GM23338 (cell line): ENCODE data around the gene COLEC12. TPM values are rescaled to one million over a fixed set of nuclear protein-coding genes. Genes with fewer than 3 reads are reported as not detected.

Source experiments
- ATAC-seq: fragments of 200-7000 bp; cut with Tn5 transposase; 3 replicates; pipeline ENCODE4 v1.9.1; 2020
- DNase-seq: peaks from one replicate; pipeline ENCODE4 v3.0.0-alpha.2; 2015; ENCODE audit warnings: low spot score
- H2AFZ ChIP-seq: fragments of 200-600 bp; sonication (generic); 2 replicates; pipeline ENCODE4 v1.8.0; 2016; ENCODE audit warnings: antibody characterized with exemption, mild to moderate bottlenecking, moderate library complexity
- H3F3A ChIP-seq: fragments of 200-600 bp; sonication (generic); replicated peaks from 2 replicates; pipeline ENCODE4 v1.8.0; 2017; ENCODE audit warnings: antibody characterized with exemption, mixed run types, low read depth
- H3K27ac ChIP-seq: fragments of 200-600 bp; sonication (generic); 2 replicates; pipeline ENCODE4 v1.6.1; 2016; ENCODE audit warnings: low read depth
- H3K27me3 ChIP-seq: fragments of 200-600 bp; sonication (generic); 2 replicates; pipeline ENCODE4 v1.8.0; 2016; ENCODE audit warnings: mild to moderate bottlenecking, mixed run types, moderate library complexity; ENCODE audit not compliant: insufficient read depth
- H3K36me3 ChIP-seq: fragments of 200-600 bp; sonication (generic); 2 replicates; pipeline ENCODE4 v1.8.0; 2016; ENCODE audit warnings: mild to moderate bottlenecking; ENCODE audit not compliant: insufficient read depth
- H3K4me1 ChIP-seq: fragments of 200-600 bp; sonication (generic); 2 replicates; pipeline ENCODE4 v1.8.0; 2016; ENCODE audit warnings: mild to moderate bottlenecking, moderate library complexity; ENCODE audit not compliant: insufficient read depth
- H3K4me2 ChIP-seq: fragments of 200-600 bp; sonication (generic); 2 replicates; pipeline ENCODE4 v1.7.1; 2017; ENCODE audit warnings: mixed run types
- H3K4me3 ChIP-seq: fragments of 200-600 bp; sonication (generic); 2 replicates; pipeline ENCODE4 v1.6.1; 2016; ENCODE audit warnings: mixed run types
- H3K79me2 ChIP-seq: fragments of 200-600 bp; sonication (generic); replicated peaks from 2 replicates; pipeline ENCODE4 v1.8.0; 2017; ENCODE audit warnings: mild to moderate bottlenecking; ENCODE audit not compliant: insufficient read depth
- H3K9me2 ChIP-seq: fragments of 200-600 bp; sonication (generic); 2 replicates; pipeline ENCODE4 v1.8.0; 2017; ENCODE audit not compliant: insufficient read depth
- H4K20me1 ChIP-seq: fragments of 200-600 bp; sonication (generic); replicated peaks from 2 replicates; pipeline ENCODE4 v1.8.0; 2017; ENCODE audit warnings: mild to moderate bottlenecking; ENCODE audit not compliant: insufficient read depth
- H3K27ac Mint-ChIP-seq: 2 replicates; pipeline ENCODE4 v1.8.0; 2020; ENCODE audit warnings: inconsistent platforms, mild to moderate bottlenecking, moderate library complexity, mixed read lengths
- H3K27me3 Mint-ChIP-seq: 3 replicates; pipeline ENCODE4 v1.8.0; 2022; ENCODE audit warnings: low read depth, mild to moderate bottlenecking, moderate library complexity, mixed read lengths, inconsistent platforms; ENCODE audit not compliant: insufficient read depth, poor library complexity
- H3K36me3 Mint-ChIP-seq: 3 replicates; pipeline ENCODE4 v1.8.0; 2021; ENCODE audit warnings: low read depth, mild to moderate bottlenecking, inconsistent platforms, moderate library complexity, mixed read lengths
- H3K4me1 Mint-ChIP-seq: 3 replicates; pipeline ENCODE4 v1.8.0; 2020; ENCODE audit warnings: mild to moderate bottlenecking, inconsistent platforms, mixed read lengths
- H3K4me3 Mint-ChIP-seq: 3 replicates; pipeline ENCODE4 v1.8.0; 2021; ENCODE audit warnings: moderate library complexity, mild to moderate bottlenecking, inconsistent platforms, mixed read lengths
- H3K9me3 Mint-ChIP-seq: 3 replicates; pipeline ENCODE4 v1.8.0; 2020; ENCODE audit warnings: moderate library complexity, mild to moderate bottlenecking, inconsistent platforms, mixed read lengths
- CREB1 ChIP-seq: fragments of 250-450 bp; sonication (Bioruptor Pico); IDR thresholded peaks from 2 replicates; pipeline ENCODE4 v1.5.0; 2020; ENCODE audit warnings: low read depth, mild to moderate bottlenecking, moderate library complexity
- EZH2phosphoT487 ChIP-seq: fragments of 200-600 bp; sonication (generic); IDR thresholded peaks from one replicate; pipeline ENCODE4 v1.8.1; 2018; ENCODE audit warnings: antibody characterized with exemption; ENCODE audit not compliant: unreplicated experiment
- NANOG ChIP-seq: IDR thresholded peaks from 2 replicates; pipeline ENCODE4 v1.6.1; 2016; ENCODE audit warnings: antibody characterized with exemption, borderline replicate concordance
- POLR2AphosphoS5 ChIP-seq: IDR thresholded peaks from 2 replicates; pipeline ENCODE4 v1.6.1; 2016; ENCODE audit warnings: antibody characterized with exemption, low read depth
- REST ChIP-seq: IDR thresholded peaks from one replicate; pipeline ENCODE4 v1.6.1; 2018; ENCODE audit warnings: antibody characterized with exemption; ENCODE audit not compliant: unreplicated experiment
- STAT1 ChIP-seq: IDR thresholded peaks from one replicate; pipeline ENCODE4 v1.6.1; 2016; ENCODE audit warnings: antibody characterized with exemption; ENCODE audit not compliant: unreplicated experiment
- ZNF114 ChIP-seq: fragments of 250-450 bp; sonication (Bioruptor Pico); IDR thresholded peaks from 2 replicates; pipeline ENCODE4 v1.5.0; 2020; ENCODE audit warnings: mild to moderate bottlenecking, moderate library complexity
- ZNF331 ChIP-seq: fragments of 250-450 bp; sonication (Bioruptor Pico); IDR thresholded peaks from 2 replicates; pipeline ENCODE4 v1.5.0; 2020; ENCODE audit warnings: low read depth, mild to moderate bottlenecking, moderate library complexity
- polyA plus RNA-seq: library from polyadenylated mRNA; unstranded; fragments of >200 nt; fragmentation: Nextera tagmentation; extraction: Ambion mirVana; gene quantifications from 2 replicates; pipeline ENCODE4 v1.2.1, GENCODE V29; 2016
- total RNA-seq: library from RNA; depleted of rRNA; stranded (reverse); fragments of >200 nt; shearing (Covaris generic); gene quantifications from 2 replicates; pipeline ENCODE4 v1.2.3, GENCODE V29; 2014
- TF ChIP-seq, protein P1 (sequence below): fragments of 250-450 bp; sonication (Bioruptor Pico); IDR thresholded peaks from 2 replicates; pipeline ENCODE4 v1.5.0; 2020; ENCODE audit warnings: mild to moderate bottlenecking, moderate library complexity
- TF ChIP-seq, protein P2 (sequence below): IDR thresholded peaks from 2 replicates; pipeline ENCODE4 v1.6.1; 2016; ENCODE audit warnings: antibody characterized with exemption
- TF ChIP-seq, protein P3 (sequence below), 2 experiments: fragments of 200-600 bp in 1 of 2; sonication (generic) in 1 of 2; conservative IDR thresholded peaks; 2 replicates each; pipeline versions ENCODE4 v1.5.1 to v1.6.1; 2016 to 2017; ENCODE audit warnings: antibody characterized with exemption in 2 of 2, low read depth in 2 of 2, mild to moderate bottlenecking in 2 of 2, moderate library complexity in 1 of 2

The COLEC12 gene
- total and polyA plus RNA-seq, 2 experiments from 2014 or later = 1.1 to 3.2 TPM

DNA sequence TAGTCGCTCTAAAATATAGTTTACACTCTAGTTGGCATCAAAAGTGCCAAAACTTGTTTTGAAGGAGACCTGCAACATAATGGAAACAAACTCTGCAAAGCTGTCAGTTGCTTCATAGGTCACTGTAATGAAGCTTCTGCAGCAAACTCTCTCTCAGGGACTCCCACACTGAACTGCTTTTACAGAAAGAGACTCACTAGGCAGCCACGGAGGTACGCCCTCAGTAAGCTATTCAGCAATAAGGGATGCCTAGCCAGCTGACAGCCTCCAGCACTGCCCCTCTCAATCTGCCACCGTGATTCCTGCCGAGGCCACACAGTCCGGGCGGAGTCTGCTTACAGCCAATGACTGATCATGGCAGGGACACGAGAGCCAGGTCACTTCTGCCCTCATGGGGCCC, 51.1 kb downstream of the COLEC12 start (continued):
- TF ChIP-seq, protein P1, sequence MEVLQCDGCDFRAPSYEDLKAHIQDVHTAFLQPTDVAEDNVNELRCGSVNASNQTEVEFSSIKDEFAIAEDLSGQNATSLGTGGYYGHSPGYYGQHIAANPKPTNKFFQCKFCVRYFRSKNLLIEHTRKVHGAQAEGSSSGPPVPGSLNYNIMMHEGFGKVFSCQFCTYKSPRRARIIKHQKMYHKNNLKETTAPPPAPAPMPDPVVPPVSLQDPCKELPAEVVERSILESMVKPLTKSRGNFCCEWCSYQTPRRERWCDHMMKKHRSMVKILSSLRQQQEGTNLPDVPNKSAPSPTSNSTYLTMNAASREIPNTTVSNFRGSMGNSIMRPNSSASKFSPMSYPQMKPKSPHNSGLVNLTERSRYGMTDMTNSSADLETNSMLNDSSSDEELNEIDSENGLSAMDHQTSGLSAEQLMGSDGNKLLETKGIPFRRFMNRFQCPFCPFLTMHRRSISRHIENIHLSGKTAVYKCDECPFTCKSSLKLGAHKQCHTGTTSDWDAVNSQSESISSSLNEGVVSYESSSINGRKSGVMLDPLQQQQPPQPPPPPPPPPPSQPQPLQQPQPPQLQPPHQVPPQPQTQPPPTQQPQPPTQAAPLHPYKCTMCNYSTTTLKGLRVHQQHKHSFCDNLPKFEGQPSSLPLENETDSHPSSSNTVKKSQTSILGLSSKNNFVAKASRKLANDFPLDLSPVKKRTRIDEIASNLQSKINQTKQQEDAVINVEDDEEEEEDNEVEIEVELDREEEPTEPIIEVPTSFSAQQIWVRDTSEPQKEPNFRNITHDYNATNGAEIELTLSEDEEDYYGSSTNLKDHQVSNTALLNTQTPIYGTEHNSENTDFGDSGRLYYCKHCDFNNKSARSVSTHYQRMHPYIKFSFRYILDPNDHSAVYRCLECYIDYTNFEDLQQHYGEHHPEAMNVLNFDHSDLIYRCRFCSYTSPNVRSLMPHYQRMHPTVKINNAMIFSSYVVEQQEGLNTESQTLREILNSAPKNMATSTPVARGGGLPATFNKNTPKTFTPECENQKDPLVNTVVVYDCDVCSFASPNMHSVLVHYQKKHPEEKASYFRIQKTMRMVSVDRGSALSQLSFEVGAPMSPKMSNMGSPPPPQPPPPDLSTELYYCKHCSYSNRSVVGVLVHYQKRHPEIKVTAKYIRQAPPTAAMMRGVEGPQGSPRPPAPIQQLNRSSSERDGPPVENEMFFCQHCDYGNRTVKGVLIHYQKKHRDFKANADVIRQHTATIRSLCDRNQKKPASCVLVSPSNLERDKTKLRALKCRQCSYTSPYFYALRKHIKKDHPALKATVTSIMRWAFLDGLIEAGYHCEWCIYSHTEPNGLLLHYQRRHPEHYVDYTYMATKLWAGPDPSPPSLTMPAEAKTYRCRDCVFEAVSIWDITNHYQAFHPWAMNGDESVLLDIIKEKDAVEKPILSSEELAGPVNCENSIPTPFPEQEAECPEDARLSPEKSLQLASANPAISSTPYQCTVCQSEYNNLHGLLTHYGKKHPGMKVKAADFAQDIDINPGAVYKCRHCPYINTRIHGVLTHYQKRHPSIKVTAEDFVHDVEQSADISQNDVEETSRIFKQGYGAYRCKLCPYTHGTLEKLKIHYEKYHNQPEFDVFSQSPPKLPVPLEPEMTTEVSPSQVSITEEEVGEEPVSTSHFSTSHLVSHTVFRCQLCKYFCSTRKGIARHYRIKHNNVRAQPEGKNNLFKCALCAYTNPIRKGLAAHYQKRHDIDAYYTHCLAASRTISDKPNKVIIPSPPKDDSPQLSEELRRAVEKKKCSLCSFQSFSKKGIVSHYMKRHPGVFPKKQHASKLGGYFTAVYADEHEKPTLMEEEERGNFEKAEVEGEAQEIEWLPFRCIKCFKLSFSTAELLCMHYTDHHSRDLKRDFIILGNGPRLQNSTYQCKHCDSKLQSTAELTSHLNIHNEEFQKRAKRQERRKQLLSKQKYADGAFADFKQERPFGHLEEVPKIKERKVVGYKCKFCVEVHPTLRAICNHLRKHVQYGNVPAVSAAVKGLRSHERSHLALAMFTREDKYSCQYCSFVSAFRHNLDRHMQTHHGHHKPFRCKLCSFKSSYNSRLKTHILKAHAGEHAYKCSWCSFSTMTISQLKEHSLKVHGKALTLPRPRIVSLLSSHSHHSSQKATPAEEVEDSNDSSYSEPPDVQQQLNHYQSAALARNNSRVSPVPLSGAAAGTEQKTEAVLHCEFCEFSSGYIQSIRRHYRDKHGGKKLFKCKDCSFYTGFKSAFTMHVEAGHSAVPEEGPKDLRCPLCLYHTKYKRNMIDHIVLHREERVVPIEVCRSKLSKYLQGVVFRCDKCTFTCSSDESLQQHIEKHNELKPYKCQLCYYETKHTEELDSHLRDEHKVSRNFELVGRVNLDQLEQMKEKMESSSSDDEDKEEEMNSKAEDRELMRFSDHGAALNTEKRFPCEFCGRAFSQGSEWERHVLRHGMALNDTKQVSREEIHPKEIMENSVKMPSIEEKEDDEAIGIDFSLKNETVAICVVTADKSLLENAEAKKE = no peak
- TF ChIP-seq ZNF331 (no peak), NANOG (no peak), ZNF114 (CRISPR knock-in tag) (no peak), EZH2phosphoT487 (no peak)
- TF ChIP-seq, protein P2, sequence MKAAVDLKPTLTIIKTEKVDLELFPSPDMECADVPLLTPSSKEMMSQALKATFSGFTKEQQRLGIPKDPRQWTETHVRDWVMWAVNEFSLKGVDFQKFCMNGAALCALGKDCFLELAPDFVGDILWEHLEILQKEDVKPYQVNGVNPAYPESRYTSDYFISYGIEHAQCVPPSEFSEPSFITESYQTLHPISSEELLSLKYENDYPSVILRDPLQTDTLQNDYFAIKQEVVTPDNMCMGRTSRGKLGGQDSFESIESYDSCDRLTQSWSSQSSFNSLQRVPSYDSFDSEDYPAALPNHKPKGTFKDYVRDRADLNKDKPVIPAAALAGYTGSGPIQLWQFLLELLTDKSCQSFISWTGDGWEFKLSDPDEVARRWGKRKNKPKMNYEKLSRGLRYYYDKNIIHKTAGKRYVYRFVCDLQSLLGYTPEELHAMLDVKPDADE = no peak

- Histone ChIP-seq H3K9me2 (no peaks in the 10 kb centered on the region), H2AFZ (no peak overlapping the region), H3F3A (no peaks in the 10 kb centered on the region), H3K27me3 (no peaks in the 10 kb centered on the region), H4K20me1 (no peaks in the 10 kb centered on the region), H3K4me1 (no peaks in the 10 kb centered on the region), H3K79me2 (no peaks in the 10 kb centered on the region), H3K27ac (no peak overlapping the region), H3K4me2 (no peak overlapping the region), H3K36me3 (no peaks in the 10 kb centered on the region), H3K4me3 (no peak overlapping the region)
- ATAC-seq = no peak
- Mint-ChIP-seq H3K9me3 (peaks cover 15% of the 10 kb centered on the region), H3K27me3 (peaks cover 2% of the 10 kb centered on the region), H3K4me1 (no peaks in the 10 kb centered on the region), H3K27ac (no peak overlapping the region), H3K36me3 (peaks cover 4% of the 10 kb centered on the region; the same call in 1 of the 3 replicates), H3K4me3 (no peak overlapping the region)
- DNase-seq = no peak
- TF ChIP-seq REST = no peak
- TF ChIP-seq, protein P3, sequence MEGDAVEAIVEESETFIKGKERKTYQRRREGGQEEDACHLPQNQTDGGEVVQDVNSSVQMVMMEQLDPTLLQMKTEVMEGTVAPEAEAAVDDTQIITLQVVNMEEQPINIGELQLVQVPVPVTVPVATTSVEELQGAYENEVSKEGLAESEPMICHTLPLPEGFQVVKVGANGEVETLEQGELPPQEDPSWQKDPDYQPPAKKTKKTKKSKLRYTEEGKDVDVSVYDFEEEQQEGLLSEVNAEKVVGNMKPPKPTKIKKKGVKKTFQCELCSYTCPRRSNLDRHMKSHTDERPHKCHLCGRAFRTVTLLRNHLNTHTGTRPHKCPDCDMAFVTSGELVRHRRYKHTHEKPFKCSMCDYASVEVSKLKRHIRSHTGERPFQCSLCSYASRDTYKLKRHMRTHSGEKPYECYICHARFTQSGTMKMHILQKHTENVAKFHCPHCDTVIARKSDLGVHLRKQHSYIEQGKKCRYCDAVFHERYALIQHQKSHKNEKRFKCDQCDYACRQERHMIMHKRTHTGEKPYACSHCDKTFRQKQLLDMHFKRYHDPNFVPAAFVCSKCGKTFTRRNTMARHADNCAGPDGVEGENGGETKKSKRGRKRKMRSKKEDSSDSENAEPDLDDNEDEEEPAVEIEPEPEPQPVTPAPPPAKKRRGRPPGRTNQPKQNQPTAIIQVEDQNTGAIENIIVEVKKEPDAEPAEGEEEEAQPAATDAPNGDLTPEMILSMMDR (conservative IDR thresholded peaks at IDR 0.05; ENCODE audit: low read depth in 2 of 2) = no peak
- no peak for TF ChIP-seq STAT1
- no peak for TF ChIP-seq POLR2AphosphoS5
- no peak for TF ChIP-seq EZH2phosphoT487
- no peak for TF ChIP-seq ZNF331
- TF ChIP-seq CREB1 = no peak
Measured at GRCh38 chr18:448116-448790, 52.2 kb downstream of the COLEC12 start.
